Measurements from ENCODE around the gene ZNF462.
"Not testable (repeated sequence)": the region's sequence is repeated elsewhere in the genome, so short reads cannot be mapped to it uniquely, and the experiment has no call there.

Gene ZNF462

DNA sequence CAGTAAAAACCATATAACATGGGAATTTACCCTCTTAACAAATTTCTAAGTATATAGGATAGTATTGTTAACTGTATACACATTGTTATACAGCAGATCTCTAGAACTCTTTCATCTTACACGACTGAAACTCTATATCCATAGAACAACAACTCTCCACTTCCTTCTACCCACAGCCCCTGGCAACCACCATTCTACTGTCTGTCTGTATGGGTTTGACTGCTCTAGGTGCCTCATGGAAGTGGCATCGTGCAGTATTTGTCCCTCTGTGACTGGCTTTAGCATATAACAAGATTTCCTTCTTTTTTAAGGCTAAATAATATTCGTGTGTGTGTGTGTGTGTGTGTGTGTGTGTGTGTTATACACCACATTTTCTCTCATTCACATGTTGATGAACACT is 100.7 kb downstream of the ZNF462 start:
- DNase-seq, result no peak

DNA sequence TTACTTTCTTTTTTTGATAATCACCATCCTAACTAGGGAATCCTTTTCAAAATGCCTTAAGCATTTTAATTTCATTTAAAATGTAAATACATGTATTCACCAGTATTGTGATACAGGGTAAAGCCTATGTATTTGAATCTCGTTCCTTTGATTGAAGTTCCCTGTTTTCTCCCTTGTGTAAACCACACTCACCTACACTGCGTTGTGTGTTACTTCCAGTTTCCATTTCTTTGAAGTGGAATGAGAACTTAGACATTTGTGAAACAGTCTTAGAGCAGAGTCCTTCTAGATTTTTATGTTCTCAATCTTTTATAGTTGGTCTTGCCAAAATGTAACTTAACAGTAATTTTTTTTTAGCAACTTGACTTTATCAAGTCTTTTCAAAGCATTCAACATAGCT is 101.4 kb downstream of the ZNF462 start:
- no peak for DNase-seq

DNA sequence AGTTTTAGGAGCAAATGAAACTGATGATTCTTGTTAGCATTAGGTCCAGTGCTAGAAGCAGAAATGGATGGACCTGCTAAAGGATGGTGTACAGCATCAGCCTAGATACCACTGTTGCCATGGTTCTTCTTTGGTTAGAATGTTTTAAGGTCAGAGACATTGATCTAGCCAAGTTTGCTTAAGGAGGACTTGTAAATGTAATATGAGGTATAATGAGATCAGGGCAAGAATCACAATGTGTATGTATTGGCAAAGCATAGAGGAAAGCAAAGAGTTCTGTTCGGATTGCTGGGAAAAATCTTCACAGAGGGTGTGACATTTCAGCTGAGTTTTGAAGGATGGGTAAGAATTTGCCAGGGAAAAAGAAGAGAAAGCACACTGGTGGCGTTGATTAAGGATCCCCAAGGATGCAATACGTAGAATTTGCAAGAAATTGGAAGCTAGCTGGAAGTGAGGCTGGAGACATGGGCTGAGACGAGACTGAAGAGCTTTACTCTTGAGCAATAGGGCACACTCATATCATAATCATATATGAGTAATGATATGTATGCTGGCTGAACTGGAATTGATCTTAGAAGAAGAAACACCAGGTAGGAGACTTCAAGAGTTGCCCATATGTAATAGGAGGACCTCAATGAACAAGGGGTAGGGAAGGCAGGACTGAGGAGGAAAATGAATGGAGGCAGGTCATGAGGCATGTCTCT is 102.0 kb downstream of the ZNF462 start:
- DNase-seq, result no peak

DNA sequence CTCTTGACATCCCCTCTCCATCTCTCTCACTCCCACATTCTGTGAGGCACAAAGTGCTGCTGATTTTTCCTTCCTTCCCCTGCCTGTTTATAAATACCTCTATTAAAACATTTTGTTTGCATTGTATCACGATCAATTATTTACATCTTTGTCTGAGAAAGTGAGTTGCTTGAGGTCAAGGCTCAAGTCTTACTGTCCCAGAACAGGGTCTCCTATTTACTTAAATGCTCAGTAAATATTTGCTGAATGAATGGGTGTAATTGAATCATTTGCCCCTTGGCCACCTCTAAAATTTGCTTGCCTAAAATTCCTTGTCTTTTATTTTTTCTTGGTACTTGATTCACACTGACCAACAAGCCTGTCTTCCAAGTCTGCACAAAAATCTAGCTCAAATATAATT is 103.5 kb downstream of the ZNF462 start:
- DNase-seq, result no peak

DNA sequence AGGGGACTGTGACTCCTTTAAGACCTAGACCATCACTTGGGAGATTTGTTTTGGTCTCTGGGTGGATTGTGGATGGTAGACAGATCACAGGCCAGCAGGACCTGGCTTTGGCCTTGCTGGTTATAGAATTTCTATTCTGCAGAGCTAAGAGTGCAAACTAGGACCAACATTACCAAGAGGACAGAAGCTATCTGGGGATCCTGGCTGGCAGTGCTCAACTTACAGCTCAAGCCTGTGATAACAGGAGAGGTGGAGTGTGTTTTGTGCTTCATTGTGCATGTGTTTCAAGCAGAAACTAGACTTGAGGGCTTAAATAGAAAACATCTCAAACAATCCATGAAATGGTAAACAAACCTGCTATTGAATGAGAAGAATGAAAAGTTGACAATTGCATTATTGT is 106.7 kb downstream of the ZNF462 start:
- no peak for DNase-seq

DNA sequence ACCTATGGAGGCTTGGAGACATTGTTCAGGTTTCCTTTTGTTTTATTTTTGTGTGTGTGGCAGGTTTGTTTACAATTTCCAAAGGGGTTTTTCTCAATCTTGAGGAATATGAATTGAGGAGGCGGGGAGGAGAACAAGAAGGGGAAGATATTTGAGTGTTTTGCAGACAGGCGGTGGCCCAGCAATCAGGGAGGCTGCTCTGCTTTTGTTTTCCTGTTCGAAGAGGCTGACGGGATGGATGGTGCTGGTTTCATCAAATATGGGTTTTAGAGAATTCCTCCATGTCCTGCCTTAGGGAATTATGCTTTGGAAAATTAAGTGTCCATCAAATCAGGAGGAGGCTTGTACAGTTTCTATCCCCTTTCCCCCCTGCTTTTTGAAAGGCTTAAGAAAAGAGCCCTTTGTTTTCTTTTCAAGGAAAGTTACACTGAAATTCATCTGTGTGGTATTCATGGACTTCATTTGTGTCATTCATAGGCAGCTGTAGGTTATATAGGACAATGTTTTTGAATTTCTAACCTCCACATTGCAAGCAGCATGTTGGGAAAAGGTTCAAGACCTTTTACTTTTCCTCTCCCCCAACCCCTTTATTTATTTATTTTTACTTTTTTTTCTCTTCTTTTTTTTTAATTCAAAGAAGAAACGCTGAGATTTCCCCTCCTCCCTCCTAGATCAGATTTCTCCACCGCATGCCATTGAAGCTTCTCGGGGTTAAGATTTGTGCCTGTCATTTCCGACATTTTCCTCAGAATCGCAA is 107.4 kb downstream of the ZNF462 start:
- DNase-seq, result no peak

DNA sequence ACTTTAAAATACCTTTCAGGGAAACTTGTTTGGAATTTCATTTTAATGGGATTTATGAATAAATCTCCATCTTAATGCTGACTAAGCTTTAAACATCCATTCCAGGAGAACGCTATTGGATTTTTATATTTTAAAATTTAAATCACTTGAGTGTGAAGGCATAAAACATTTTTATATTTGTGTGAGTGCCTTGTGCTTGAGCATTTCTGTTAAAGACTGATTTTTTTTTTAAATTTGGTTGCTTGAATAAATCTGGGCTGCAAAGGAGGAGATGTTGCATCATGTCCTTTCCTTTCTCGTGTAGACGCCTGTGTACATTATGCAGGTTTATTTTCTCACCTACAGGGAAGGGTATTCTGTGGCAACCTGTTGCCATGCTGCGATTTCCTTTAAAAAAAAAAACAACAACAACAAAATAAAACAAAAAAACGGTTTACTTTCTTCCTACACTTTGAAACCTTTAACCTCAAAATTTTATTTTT is 108.1 kb downstream of the ZNF462 start:
- DNase-seq, result no peak

DNA sequence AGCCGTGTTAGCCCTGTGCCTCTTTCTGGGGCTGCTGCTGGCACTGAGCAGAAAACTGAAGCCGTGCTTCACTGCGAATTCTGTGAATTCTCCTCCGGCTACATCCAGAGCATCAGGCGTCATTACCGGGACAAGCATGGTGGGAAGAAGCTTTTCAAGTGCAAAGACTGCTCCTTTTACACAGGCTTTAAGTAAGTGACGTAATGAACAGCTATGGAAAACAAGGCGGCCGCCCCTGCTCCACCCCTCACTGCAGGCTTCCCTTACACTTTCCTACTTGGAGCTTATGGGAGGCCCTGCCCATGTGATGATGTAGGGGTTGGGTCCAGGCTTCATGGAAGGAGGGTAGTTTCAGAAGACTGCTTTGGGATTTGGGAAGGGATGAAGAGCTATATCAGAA is 109.1 kb downstream of the ZNF462 start:
- no peak for DNase-seq

DNA sequence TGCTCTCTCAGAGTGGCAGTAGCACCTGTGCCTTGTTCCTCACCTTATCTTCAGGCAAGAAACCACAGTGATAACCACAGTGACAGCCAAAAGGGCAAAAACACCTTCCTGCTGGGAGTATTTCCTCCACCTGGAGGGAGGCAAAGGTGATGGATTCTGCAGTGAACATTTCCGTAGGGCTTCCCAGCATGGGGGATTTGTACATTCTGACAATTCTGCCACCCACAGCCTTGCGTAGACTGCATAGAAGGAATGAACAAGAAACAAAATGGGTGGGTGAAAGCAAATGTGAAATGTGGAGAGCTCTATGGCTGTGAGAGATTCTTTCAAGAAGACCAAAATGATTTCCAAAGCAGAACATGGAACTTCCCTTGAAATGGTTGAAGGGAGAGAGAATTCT is 111.4 kb downstream of the ZNF462 start:
- DNase-seq, result no peak

DNA sequence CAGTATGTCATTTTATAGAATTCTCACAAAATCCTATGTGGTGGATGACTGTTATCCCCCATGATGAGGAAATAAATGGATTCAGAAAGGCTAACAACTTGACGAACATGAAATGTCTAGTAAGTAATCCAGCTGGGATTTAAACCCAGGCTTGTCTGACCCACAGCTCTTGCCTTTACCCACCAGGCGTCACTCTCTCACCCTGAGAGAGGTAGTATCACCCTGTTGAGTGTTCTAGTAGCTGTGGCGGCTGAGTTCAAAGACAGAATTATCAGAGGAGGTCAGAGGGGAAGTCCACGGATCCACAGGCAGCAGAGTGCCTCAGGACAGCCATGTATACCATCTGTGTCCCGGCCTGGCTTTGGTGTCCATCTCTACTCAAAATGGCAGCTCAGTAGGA is 113.8 kb downstream of the ZNF462 start:
- DNase-seq, result no peak

DNA sequence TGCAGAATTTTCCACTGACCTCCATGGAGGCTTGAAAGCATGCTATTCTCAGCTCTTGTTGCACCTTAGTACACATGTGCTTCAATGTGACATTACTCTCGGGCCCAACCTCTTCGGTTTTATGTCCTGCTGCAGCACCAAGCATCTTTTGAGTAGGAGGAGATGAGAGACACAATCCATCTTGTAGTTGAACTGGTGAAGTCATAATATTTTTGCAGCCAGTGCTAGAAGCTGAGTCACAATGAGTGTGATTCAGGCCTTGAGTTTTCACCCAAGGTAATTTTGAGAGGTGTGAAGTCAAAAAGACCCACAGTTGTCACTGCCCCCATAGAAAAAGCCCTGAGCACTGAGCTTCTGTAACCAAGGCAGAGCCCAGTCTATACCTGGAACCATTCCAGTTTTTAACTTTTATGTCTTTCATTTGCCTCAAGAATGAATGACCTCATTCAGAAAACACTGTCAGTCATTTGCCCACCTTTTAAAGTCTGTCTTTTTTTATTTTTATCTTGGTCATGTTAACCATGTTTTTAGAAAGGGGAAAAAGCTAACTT is 117.7 kb downstream of the ZNF462 start:
- DNase-seq, result no peak

DNA sequence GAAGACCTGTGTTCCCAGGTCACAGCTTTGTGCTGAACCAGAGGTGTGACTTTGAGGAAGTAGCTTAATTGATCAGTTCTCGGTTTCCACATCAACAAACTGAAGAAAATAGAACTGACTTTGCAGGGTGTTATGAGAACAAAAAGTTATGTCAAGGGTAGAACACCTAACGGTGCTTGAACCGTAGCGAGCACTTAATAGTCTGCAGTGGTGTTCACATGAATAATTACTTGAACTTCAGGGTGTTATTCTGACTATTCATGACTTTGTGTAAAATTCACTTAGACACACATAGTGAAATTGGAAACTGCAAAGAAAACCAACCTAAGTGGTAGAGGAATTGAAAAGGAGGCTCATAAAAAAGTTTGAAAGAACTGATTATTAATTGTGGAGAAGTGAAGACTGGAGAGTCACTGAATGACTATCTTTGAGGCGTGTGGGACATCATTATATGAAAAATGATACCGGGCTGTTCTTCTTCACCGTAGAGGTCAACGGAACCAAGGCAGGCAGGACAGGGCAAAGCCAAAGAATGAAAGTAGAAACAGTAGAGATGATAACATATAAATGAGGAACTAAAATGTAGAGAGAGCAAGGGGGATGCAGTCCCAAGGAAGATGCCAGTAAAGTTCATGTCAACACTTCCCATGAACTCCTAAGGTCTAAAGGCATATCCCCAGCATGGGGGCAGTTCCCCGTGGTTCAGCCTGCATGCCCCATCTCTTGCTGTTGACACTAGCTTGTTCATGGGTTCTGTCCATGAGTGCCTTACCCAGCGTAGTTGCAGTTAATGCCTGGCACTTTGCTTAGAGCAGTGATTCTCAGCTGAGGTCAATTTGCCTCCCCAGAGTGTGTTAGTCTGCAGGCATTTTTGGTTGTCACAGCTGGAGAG is 118.7 kb downstream of the ZNF462 start:
- no peak for DNase-seq

DNA sequence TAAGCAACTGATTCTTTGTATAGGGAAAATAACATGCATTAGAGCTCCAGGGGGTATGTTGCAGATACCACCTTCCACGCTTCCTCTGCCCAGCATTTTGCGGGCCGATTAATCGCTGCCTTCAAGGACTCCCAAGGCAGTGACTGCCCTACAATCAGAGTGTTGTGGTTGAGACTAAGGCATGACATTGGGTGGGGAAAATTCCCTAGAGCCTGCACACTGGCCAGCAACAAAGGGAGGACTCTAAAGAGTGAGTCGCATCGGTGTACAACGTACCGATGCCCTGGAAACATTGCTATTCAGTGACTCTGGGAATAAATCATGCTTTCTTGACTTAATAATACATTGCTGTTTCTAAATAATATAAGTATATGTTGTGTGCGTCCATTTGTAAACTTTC is 119.7 kb downstream of the ZNF462 start:
- no peak for DNase-seq

DNA sequence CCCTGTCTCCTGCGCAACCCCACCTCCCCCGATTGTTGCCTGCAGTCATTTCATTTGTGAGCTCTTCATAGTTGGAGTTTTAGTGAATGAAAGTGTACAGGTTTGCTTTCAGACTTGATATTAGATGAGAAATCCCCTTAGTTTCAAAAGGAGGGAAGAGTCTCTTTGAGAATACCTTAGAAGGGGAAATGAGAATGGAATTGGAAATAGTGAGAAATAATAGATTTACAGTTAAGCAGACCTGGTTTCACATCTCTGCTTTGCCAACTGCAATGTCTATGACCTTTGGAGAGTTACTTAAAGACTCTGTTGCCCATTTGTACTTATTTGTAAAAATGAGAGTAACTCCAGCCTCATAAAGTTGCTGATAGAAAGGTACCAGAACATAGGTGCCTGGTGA is 120.4 kb downstream of the ZNF462 start:
- no peak for DNase-seq

DNA sequence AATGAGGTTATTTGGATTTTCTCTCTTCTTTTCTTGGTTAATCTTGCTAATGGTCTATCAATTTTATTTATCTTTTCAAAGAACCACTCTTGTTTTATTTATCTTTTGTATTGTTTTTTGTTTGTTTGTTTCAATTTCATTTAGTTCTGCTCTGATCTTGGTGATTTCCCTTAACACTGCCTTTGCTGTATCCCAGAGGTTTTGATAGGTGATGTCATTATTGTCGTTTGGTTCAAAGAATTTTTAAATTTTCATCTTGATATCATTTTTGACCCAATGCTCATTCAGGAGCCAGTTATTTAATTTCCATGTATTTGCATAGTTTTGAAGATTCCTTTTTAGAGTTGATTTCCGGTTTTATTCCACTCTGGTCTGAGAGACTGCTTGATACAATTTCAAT is 126.9 kb downstream of the ZNF462 start:
- not testable (repeated sequence) for DNase-seq

DNA sequence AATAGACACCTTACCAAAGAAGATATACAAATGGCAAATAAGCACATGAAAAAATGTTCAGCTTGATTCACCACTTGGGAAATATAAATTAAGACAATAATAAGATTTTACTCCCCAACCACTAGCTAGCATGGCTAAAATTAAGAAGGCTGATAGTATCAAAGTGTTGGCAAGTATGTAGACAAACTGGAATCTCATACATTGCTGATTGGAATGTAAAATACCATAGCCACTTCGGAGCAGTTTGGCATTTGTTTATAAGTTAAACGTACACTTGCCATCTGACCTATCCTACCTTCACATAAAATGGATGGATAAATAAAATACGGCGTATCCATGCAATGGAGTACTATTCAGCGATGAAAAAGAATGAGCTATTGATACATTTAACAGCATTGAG is 129.2 kb downstream of the ZNF462 start:
- no peak for DNase-seq

DNA sequence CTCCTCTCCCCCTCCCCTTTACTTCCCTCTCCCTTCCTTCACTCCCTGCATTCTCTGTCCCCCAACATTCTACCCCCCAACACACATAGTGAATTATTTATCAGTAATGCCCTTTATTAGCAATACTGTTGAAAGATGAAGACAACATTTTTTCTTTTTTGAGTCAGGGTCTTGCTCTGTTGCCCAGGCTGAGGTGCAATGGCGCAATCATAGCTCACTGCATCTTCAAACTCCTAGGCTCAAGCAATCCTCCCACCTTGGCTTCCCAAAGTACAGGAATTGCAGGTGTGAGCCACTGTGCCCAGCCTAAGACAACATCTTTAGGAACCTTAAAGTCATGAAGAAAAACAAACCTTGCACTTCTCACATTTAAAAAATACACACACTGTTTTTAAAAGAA is 130.6 kb downstream of the ZNF462 start:
- no peak for DNase-seq

DNA sequence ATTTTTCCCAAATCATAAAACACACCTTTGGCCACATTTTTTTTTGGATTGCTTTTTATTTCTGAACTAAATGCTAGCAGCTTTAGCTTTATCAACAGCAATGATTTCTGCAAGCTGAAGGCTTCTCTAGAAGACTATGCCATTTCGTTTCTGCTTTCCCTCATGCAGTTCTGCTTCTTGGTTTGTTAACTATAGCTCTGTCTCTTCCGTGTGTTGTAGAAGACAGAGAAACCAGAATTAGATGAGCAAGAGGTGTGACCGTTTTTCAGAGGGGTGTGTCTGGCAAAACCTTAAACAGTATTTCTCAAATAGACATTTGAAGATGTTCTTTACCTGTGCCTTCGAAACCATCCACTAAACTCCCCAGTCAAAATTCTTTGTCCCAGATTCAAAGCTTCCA is 131.5 kb downstream of the ZNF462 start:
- DNase-seq, result no peak

DNA sequence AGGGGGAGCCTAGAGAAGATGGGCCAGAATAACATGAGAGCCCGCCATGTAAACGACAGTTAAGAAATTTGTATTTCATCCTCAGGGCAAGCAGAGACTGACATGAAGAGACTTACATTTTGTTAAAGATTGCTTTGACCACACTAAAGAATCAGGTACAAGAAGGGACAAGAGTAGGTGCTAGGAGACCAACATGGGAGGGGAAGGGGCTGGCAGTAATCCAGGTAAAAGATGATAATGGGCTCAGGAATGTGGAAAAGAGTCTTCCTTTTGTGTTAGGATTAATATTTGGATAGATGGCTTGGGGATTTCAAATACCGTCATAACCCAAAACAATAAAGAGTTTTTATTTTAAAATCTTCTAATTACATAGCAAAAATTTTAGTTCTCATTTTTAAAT is 137.3 kb downstream of the ZNF462 start:
- DNase-seq, result no peak

DNA sequence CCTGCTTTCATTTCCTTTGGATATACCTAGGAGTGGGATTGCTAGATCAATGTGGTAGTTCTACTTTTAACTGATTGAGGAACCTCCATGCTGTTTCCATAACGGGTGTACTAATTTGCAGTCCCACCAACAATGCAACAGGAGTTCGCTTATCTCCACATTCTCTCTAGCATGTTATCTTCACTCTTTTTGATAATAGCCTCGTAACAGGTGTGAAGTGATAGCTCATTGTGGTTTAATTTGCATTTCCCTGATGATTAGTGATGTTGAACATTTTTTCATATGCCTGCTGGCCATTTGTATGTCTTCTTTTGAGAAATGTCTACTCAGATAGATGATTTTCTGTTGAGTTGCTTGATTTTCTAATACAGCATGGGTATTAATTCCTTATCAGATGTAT is 142.2 kb downstream of the ZNF462 start:
- DNase-seq, result no peak

DNA sequence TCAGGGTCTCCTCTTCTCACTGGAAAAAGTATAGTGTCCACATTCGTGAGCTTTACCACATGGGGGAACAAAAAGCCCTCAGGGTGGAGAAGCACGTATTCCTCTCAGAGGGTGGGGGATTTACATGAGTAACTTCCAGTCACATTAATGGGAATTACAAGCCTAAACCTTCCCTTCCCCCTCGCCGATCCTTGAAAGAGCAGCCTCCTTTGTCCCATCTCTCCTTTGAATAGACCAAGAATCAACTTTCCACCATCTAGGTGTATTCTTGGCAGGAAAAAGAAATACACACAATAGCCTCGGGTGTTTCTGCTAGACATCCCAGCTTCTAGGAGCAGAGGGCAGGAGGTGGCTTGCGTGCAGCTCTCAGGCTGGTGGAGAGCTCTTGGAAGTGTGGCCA is 144.4 kb downstream of the ZNF462 start:
- no peak for DNase-seq

DNA sequence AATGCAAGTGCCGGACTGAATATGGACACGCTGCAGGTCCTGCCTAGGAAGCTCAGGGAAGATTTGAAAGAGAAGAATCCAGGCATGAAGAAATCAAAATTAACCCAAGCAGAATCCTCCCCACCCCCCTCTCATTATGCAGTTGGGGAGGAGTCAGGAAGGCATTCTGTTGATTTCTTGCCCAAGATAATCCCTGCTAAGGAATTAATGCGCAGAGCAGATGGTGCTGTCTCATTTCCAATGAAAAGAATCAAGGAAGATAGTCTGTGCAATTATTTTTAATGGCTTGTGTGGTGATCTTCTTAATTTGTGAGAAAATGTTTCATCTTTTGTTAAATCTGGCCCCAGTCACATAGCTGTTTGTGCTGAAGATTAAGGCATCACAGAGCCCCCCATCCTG is 145.0 kb downstream of the ZNF462 start:
- DNase-seq, result no peak

DNA sequence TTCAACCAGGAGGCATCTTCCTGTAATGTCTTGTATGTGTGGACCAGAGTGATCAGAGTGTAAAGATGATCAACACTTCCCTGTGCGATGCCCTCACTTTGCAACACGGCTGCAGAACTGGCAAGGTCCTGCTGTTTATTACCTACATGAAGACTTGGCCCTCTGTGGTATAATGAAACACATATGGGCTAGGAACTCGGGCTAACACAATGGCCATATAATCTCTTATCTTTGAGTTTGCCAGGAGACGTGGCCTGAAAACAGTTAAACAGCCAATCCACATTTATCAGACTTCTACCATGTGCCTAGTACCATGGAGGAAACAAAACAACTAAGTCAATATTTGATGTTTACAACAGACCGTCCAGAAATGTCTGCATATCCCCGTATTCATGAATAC is 145.5 kb downstream of the ZNF462 start:
- no peak for DNase-seq
